Measurements from ENCODE around the gene MED27.

MED27 gene

DNA sequence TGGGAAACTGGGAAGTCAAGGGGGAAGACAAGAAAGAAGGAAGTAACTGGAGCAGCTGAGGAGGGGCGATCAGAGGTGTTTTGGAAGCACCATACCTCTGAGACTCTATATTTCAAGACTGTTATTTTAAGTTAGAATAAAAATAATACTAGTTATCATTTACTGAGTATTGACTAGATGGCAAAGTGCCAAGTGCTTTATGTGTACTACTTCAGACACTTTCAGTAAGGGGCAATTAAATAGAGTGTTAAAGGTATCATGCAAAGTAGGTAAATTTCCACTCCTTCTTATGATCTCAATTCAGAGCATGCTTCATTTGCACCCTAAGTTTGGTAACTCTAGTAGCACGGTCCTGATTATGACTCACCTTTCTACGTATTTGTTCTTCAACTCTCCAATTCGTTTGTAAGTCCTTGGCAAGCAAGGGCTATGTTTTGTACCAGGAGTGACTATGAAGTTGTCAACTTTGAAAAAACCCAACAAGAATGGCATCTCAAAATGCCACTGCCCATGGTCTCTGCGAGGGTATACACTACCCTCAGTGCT, 187.4 kb downstream of the MED27 start:
- DNase-seq (ENCODE audit: low spot score), result no peak
- H3K4me1 Mint-ChIP-seq (ENCODE audit: low read depth), result no peaks in the 10 kb centered on the region
- no peak overlapping the region for H3K4me3 Mint-ChIP-seq
- H3K27ac Mint-ChIP-seq, result no peak overlapping the region
- no peaks in the 10 kb centered on the region for H3K36me3 Mint-ChIP-seq (ENCODE audit: low read depth)
- H3K27me3 Mint-ChIP-seq (ENCODE audit: low read depth), result no peaks in the 10 kb centered on the region
- H3K9me3 Mint-ChIP-seq, result no peaks in the 10 kb centered on the region

DNA sequence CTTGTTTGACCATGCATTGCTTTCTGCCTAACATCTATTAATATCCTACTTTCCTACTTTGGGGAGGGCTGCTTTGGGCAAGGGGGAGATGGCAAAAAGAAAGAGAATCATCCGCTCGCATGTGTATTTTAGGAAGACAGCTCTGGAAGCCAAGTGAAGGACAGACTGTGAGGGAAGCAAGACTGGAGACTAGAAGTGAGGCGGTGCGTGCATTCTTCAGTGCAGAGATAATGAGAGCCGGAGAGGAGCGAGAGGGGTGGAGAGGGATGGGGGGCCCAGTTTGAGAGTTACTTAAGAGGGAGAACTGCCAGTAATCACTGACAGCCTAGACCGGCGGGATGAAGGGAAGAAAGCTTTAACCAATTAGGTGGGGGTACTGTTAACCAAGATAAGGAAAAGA, 188.1 kb downstream of the MED27 start:
- no peaks in the 10 kb centered on the region for H3K27me3 Mint-ChIP-seq (ENCODE audit: low read depth)
- no peaks in the 10 kb centered on the region for H3K9me3 Mint-ChIP-seq
- no peaks in the 10 kb centered on the region for H3K36me3 Mint-ChIP-seq (ENCODE audit: low read depth)
- no peaks in the 10 kb centered on the region for H3K4me1 Mint-ChIP-seq (ENCODE audit: low read depth)
- H3K27ac Mint-ChIP-seq, result no peak overlapping the region
- DNase-seq (ENCODE audit: low spot score), result no peak
- no peak overlapping the region for H3K4me3 Mint-ChIP-seq

DNA sequence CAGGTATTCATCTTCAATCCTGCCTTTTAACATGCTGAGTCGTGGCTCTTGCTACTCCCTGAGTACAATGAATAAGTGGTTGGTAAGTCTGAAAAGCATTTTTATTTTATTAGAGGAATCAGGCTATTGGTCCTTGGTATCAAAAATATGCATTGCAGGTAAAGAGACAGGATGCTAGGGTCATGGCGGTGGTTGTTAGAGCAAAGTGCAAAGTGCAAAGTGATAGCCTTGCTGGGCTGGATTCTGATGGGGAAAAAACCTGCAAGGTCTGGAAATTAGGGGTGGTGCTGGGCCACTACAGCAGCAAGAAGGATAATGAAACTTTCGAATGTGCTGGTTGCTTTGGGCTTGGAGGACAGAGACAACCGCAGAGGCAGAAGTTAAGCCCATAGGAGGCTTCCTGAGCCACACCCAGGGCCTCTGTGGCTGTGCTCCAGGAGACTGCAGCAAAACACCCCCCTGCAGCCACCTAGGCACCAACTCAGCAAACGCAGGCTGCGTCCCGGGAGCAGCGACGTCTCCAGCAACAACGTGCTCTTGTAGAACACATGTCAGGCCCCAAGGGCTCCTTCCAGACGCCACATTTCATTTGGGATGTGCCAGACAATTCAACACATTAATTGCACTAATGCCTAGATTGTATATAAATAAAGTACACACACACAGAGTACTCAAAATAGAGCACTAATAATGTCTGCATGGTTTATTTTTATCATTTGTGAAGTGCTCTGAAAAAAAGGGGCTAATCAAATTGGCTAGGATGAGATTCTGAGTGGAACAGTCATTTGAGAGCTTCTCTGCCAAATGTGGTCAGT, 190.0 kb downstream of the MED27 start:
- H3K4me3 Mint-ChIP-seq, result no peak overlapping the region
- H3K27ac Mint-ChIP-seq, result no peak overlapping the region
- no peaks in the 10 kb centered on the region for H3K9me3 Mint-ChIP-seq
- H3K36me3 Mint-ChIP-seq (ENCODE audit: low read depth), result no peaks in the 10 kb centered on the region
- no peaks in the 10 kb centered on the region for H3K4me1 Mint-ChIP-seq (ENCODE audit: low read depth)
- no peaks in the 10 kb centered on the region for H3K27me3 Mint-ChIP-seq (ENCODE audit: low read depth)
- no peak for DNase-seq (ENCODE audit: low spot score)

DNA sequence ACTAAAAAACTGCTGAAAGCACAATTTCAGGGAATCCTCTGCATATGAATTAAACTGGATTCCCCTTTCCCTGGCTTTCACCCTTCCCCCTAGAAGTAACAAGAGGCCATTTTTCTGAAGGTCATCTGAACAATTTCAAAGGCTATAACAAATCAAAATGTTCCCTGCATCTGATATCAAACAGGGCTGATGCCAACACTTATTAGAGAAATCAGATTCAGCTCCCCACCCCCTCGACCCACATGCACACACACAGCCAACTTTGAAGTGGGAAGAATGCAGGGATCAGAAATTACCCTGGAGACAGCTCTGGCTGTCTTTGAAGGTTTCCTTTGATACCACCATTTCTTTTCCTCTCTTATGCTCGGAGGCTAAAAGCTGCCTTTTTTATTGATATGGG, 190.7 kb downstream of the MED27 start:
- Mint-ChIP-seq H3K4me1 (ENCODE audit: low read depth) (no peaks in the 10 kb centered on the region), H3K27ac (no peak overlapping the region), H3K4me3 (no peak overlapping the region), H3K27me3 (ENCODE audit: low read depth) (no peaks in the 10 kb centered on the region), H3K36me3 (ENCODE audit: low read depth) (no peaks in the 10 kb centered on the region), H3K9me3 (no peaks in the 10 kb centered on the region)
- no peak for DNase-seq (ENCODE audit: low spot score)

DNA sequence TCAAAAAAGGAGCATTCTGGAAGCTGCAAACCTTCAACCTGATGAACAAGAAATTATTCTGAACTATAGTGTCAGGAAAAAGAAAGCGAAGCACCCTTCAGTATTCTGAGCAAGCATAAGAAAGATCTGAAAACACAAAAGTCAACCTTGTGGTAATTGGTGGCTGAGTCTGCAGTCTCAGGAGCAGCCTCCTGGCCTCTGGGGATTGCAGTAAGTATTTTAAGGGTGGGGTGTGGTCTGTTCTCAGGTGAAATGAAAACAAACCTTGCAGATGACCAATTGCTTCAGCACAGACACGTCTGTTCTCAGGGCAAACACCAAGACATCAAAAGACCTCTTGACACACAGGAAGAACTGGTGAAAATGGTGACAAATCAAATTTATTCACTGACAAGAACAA, 192.0 kb downstream of the MED27 start:
- Mint-ChIP-seq H3K27me3 (ENCODE audit: low read depth) (no peaks in the 10 kb centered on the region), H3K27ac (no peak overlapping the region), H3K4me1 (ENCODE audit: low read depth) (no peaks in the 10 kb centered on the region), H3K4me3 (no peak overlapping the region), H3K36me3 (ENCODE audit: low read depth) (no peaks in the 10 kb centered on the region), H3K9me3 (no peaks in the 10 kb centered on the region)
- DNase-seq (ENCODE audit: low spot score), result no peak

DNA sequence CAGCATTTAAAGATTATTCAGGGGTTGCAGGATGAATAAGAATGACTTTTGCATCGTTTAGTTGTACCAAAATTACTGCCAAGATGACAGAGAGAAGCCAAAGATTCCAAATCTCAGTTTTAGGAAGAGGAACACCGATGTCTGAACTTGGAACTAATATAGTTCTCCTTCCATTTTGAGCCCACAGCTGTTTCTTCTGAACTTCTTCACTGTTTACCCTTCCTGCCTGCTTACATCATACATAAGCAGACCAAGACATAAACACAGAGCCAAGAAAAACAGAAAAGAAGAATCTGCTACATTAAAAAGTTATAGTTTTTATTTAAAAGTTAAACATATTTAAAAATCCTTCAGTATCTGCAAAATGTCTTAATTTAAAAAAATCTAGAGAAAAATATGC, 192.8 kb downstream of the MED27 start:
- Mint-ChIP-seq H3K4me1 (ENCODE audit: low read depth) (no peaks in the 10 kb centered on the region), H3K27me3 (ENCODE audit: low read depth) (no peaks in the 10 kb centered on the region), H3K36me3 (ENCODE audit: low read depth) (no peaks in the 10 kb centered on the region), H3K4me3 (no peak overlapping the region), H3K27ac (no peak overlapping the region), H3K9me3 (no peaks in the 10 kb centered on the region)
- DNase-seq (ENCODE audit: low spot score), result no peak

DNA sequence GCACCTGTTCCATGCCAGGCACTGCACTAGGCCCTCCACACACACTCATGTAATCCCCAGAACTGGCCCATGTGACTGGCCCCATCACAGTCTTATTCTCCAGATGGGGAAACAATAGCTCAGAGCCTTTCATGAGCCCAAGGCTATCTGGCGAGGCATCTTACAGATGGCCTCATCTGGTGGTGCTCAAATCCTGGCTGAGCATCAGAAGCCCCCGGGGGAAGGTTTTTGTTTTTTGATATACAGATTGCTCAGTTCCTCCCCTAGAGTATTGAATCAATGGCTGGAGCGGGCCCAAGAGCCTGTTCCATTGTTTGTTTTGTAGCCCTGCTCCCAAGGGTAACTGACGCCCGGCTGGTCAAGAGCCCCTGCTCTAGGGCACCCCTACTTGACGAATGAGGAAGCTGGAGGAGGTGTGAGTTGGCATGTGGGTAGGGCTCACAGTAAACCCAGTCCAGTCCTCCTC, 194.5 kb downstream of the MED27 start:
- no peak overlapping the region for H3K4me3 Mint-ChIP-seq

DNA sequence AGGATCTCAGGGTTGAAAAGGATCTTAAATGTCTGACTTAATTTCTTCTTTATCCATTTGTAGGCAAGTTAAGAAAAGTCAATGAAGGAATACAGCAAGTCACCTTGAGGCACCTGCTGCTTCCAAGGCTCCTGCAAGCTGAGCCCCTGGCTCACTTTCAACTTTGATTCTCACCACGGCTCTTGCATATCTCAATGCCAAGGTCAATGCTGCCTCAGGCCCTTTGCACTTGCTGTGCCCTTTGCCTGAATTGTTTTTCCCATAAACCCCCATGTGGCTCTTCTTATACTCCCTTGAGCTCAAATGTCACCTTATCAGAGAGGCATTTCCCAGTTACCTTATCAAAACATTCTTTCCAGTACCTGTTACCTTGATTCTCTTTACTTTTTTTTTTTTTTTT, 195.4 kb downstream of the MED27 start:
- H3K4me1 Mint-ChIP-seq (ENCODE audit: low read depth), result peaks cover 5% of the 10 kb centered on the region
- H3K36me3 Mint-ChIP-seq (ENCODE audit: low read depth), result no peaks in the 10 kb centered on the region
- no peak overlapping the region for H3K4me3 Mint-ChIP-seq
- no peak for DNase-seq (ENCODE audit: low spot score)
- H3K27me3 Mint-ChIP-seq (ENCODE audit: low read depth), result no peaks in the 10 kb centered on the region
- no peak overlapping the region for H3K27ac Mint-ChIP-seq
- H3K9me3 Mint-ChIP-seq, result no peaks in the 10 kb centered on the region

More for the DNA sequence above, 194.5 kb downstream of the MED27 start:
- H3K4me1 Mint-ChIP-seq (ENCODE audit: low read depth), result peaks cover 5% of the 10 kb centered on the region
- H3K36me3 Mint-ChIP-seq (ENCODE audit: low read depth), result no peaks in the 10 kb centered on the region
- no peak for DNase-seq (ENCODE audit: low spot score)
- H3K27ac Mint-ChIP-seq, result no peak overlapping the region
- no peaks in the 10 kb centered on the region for H3K27me3 Mint-ChIP-seq (ENCODE audit: low read depth)
- no peaks in the 10 kb centered on the region for H3K9me3 Mint-ChIP-seq

DNA sequence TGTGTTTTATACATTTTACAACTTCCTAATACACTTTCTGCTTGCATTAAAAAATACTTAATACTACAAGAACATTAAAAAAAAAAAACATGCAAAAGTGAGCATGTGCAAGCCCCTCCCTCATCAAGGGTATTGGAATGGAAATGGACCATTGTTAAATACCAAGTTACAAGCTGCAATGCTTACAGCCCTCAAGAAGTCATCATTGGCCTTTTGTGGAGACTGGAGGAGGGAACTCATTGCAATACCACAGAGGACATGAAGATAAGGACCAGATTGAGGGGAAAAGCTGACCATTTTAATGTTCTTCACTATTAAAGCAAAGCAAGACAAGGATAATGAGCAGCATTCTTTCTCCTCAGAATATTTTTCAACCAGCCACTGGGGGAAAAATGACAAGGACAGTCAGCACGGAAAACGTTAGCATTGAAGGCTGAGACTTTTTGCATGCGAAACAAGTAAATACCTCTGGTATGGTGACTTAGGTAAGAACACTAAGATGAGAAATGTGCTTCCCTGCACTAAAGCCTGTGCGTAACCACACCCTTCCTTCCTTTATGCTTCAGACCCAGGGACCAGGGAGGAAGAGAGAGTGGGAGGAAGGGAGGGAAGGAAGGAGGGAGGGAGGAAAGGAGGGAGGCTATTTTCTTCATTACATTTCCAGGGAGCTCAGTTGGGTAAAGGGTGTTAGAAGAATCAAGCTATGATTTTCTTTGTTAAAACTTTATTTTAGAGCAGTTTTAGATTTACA, 198.7 kb downstream of the MED27 start:
- DNase-seq (ENCODE audit: low spot score), result no peak
- no peak overlapping the region for H3K27ac Mint-ChIP-seq

DNA sequence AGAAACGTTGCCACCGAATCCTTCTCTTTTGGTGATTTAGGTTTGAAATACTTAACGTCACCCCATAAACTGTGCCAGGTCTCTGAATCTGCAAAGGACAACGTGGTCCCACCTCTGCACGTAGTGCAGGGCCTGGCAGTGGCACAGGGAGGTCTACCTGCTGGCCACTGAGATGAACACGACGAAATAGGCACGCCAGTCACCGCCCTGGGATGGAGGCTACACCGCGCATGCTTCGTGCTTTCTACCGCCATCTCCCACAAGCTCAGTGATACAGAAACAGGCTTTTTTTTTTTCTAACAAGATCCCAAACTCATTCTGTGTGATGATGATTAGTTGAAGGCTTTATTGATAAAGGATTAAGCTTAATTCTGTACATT, 199.8 kb downstream of the MED27 start:
- Mint-ChIP-seq H3K27ac (no peak overlapping the region), H3K27me3 (ENCODE audit: low read depth) (no peaks in the 10 kb centered on the region), H3K4me3 (no peak overlapping the region), H3K4me1 (ENCODE audit: low read depth) (peaks cover 24% of the 10 kb centered on the region), H3K36me3 (ENCODE audit: low read depth) (no peaks in the 10 kb centered on the region), H3K9me3 (no peaks in the 10 kb centered on the region)
- DNase-seq (ENCODE audit: low spot score), result no peak

More for the DNA sequence above, 198.7 kb downstream of the MED27 start:
- Mint-ChIP-seq H3K27me3 (ENCODE audit: low read depth) (no peaks in the 10 kb centered on the region), H3K4me1 (ENCODE audit: low read depth) (peaks cover 18% of the 10 kb centered on the region), H3K9me3 (no peaks in the 10 kb centered on the region), H3K4me3 (no peak overlapping the region), H3K36me3 (ENCODE audit: low read depth) (no peaks in the 10 kb centered on the region)

DNA sequence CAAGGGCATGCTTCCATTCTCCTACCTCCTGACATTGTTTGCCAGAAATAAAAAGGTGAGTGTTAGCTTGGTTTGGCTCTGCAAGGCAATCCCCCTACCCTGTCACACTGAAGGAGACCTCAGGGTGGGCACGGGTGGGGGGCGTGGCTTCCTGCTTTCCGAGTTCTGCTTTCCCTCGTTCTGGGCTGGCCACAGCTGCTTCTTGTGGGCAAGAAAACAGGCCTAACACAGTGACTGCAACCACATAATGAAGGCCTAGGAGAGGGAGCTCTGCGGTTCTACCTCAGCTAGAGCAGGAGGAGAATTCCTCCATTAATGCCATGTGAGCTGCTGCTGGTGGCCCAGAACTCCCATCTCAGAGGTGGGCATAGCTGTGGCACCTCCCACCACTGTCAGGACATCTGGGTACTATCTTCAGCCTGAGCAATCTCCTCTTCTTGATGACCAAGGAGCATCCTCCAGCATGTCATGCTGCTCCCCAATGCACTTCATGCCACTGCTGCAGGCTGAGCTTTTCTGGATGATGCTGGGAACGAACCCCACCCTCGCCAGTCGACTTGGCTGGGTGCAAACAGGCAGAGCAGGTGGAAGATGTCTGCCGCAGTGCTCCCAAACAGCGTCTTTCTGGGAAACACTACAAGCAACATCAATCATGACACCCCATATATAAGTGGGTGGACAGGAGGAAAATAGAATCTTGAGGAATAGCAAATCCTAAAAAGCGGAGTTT, 200.3 kb downstream of the MED27 start:
- Mint-ChIP-seq H3K9me3 (no peaks in the 10 kb centered on the region), H3K4me3 (no peak overlapping the region), H3K36me3 (ENCODE audit: low read depth) (no peaks in the 10 kb centered on the region), H3K27me3 (ENCODE audit: low read depth) (no peaks in the 10 kb centered on the region), H3K4me1 (ENCODE audit: low read depth) (peaks cover 24% of the 10 kb centered on the region), H3K27ac (no peak overlapping the region)
- DNase-seq (ENCODE audit: low spot score), result no peak

DNA sequence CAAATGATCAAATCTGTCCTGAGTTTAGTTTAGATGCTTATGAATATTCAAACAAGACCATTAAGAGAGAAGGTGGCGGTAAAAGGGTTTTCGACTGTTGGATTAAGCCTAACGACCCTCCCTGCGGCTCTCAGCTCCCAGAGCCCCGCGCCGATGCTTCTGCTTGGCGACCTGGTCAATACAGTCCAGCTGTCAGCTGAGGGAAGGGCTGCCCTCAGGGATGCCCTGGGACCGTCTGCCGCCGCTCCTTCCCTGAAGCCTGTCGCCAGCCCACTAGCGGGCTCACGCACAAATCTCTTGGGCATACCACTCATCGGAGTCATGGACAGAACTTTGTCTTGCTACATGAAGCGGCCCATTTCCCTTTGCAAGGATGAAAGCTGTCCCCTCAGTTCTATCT, 203.2 kb downstream of the MED27 start:
- peak overlapping the region; percentile 85 for H3K27ac Mint-ChIP-seq

DNA sequence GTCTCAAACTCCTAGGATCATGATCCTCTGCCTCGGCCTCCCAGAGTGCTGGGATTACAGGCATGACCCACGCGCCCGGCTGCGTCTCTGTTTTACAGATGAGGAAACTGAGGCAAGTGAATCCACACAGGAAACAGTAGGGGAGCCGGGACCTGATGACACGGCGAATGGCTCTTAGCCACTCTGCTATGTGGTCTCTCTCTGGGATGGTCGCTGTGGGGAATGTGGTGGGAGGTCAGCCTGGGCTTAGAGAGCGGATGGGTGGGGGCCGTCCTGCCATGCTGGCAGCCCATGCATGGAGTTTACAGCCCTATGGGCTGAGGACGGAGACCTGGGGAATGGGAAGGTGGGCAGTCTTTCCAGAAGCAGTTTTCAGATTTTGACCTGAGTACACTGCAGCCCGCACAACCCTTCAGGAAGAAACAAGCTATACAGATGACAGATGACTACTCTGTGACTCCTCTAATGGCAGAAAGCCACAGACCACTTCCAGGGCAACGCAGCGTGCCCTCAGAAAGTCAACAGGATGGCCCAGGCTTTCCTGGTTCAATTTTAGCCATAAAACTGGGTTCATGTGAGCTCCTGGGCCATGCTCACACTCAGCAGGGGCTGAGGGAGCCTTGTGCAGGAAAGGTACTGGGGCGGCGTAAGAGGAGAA, 203.7 kb downstream of the MED27 start:
- Mint-ChIP-seq H3K27me3 (ENCODE audit: low read depth) (no peaks in the 10 kb centered on the region), H3K36me3 (ENCODE audit: low read depth) (no peaks in the 10 kb centered on the region), H3K4me3 (peak overlapping the region; percentile 17), H3K9me3 (no peaks in the 10 kb centered on the region), H3K27ac (peak overlapping the region; percentile 85), H3K4me1 (ENCODE audit: low read depth) (peaks cover 21% of the 10 kb centered on the region)
- DNase-seq (ENCODE audit: low spot score), result peak; percentile 22

More for the DNA sequence above, 203.2 kb downstream of the MED27 start:
- H3K27me3 Mint-ChIP-seq (ENCODE audit: low read depth), result no peaks in the 10 kb centered on the region
- DNase-seq (ENCODE audit: low spot score), result no peak
- no peaks in the 10 kb centered on the region for H3K36me3 Mint-ChIP-seq (ENCODE audit: low read depth)
- H3K9me3 Mint-ChIP-seq, result no peaks in the 10 kb centered on the region
- H3K4me1 Mint-ChIP-seq (ENCODE audit: low read depth), result peaks cover 24% of the 10 kb centered on the region
- H3K4me3 Mint-ChIP-seq, result peak overlapping the region; percentile 17
